Muscle of leg (tissue), 11 donors: ENCODE data around the gene DYTN. TPM values are rescaled to one million over a fixed set of nuclear protein-coding genes. Genes with fewer than 3 reads are reported as not detected.

Source experiments
- DNase-seq: peaks from one replicate; pipeline ENCODE4 v3.0.0; 2013
- H3K27ac ChIP-seq: one replicate; pipeline ENCODE4 v1.5.1; 2013; ENCODE audit warnings: mild to moderate bottlenecking, low read length, control low read depth
- H3K27me3 ChIP-seq: one replicate; pipeline ENCODE4 v1.6.1; 2013; ENCODE audit warnings: low read length; ENCODE audit not compliant: control insufficient read depth, insufficient read depth
- H3K36me3 ChIP-seq: one replicate; pipeline ENCODE4 v1.6.1; 2013; ENCODE audit warnings: low read length; ENCODE audit not compliant: control insufficient read depth, insufficient read depth
- H3K4me1 ChIP-seq: one replicate; pipeline ENCODE4 v1.6.1; 2013; ENCODE audit warnings: low read length; ENCODE audit not compliant: control insufficient read depth, insufficient read depth
- H3K4me3 ChIP-seq: one replicate; pipeline ENCODE4 v1.5.1; 2013; ENCODE audit warnings: low read length, control low read depth
- H3K9me3 ChIP-seq: replicated peaks from 2 replicates; pipeline ENCODE4 v1.6.1; 2013; ENCODE audit warnings: low read depth, low read length; ENCODE audit not compliant: control insufficient read depth
- WGBS: methylation state at CpG from one replicate; pipeline ENCODE4 v1.1.5; 2013; ENCODE audit warnings: missing lambda C conversion rate; ENCODE audit not compliant: insufficient coverage; 5-methylcytosine and 5-hydroxymethylcytosine counted together
- polyA plus RNA-seq, 8 donors: library from polyadenylated mRNA; unstranded; fragments of 120-200 nt; gene quantifications; one replicate each; pipeline versions ENCODE4 v1.2.1 to v1.2.3, GENCODE V29; 2013; ENCODE audit warnings: inconsistent platforms in 1 of 8, low replicate concordance in 1 of 8; ENCODE audit not compliant: insufficient read length in 8 of 8, insufficient read depth in 1 of 8
- total RNA-seq: library from RNA; stranded (reverse); fragments of 120-200 nt; gene quantifications from one replicate; pipeline ENCODE4 v1.2.4, GENCODE V29; 2013

DYTN gene
- total and polyA plus RNA-seq, 9 donors = not detected

- Histone ChIP-seq H3K4me3 (no peak overlapping the region), H3K36me3 (no peaks in the 10 kb centered on the region), H3K4me1 (no peaks in the 10 kb centered on the region), H3K27me3 (no peaks in the 10 kb centered on the region), H3K27ac (no peak overlapping the region), H3K9me3 (no peaks in the 10 kb centered on the region)
- DNase-seq = no peak
- no CpG with 5 or more reads among the region's 1 CpG for WGBS
Observed at GRCh38 chr2:206657087-206657486, 61.1 kb downstream of the DYTN start.

GRCh38 chr2:206647985-206648384, 70.2 kb downstream of the DYTN start:
- no CpG with 5 or more reads among the region's 1 CpG for WGBS
- Histone ChIP-seq H3K4me1 (no peaks in the 10 kb centered on the region), H3K27ac (no peak overlapping the region), H3K9me3 (no peaks in the 10 kb centered on the region), H3K4me3 (no peak overlapping the region), H3K36me3 (no peaks in the 10 kb centered on the region), H3K27me3 (no peaks in the 10 kb centered on the region)
- DNase-seq = no peak

DNA sequence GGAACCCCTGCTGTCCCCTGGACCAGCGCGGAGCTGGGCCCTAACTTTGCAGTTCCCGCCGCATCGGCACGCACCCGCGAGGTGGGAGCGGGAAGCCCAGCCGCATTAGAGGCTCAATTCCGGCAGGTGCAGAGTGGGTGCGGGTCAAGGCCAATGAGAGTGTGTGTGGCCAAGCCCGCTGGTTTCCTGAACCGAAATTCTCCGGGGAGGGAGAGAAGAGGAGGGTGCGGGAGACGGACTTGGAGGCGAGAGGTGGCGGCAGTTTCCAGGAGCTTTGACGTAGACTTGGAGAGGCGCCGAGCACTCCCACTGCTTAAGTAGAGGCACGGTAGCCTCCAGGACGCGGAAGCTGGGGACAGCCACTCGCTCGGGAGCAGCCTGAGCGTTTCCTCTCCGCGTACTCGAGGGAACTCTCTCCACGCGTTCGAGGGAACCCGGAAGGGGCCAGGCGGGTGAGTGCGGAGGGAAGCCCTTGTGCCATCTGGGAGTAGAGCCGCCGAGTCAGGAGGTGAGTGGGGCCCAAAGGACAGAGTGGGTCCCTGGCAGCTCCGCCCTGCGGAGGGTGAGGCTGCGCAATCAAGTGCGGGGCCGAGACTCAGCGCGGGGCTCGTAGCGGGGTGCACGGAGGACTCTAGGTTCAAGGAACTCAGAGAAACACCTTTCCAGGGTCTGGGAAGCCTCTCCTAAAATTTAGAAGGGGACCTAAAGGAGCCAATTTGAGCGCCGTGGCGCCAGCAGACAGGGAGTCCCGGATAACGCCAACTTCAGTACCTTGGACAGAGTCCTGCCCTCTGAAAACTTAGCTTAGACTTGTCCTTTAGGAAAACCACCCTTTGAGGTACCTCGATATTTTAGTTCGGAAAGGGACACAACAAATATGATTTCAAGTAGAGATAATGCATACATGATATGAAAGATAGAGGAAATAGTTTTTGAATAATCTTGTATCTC, 75.8 kb downstream of the DYTN start, which contains the start of gene FAM237A:
FAM237A (plus strand) TSS at position 413 of the 951 bp plus-strand sequence. CDS start 1,750 bp downstream, outside the sequence.
- no peak within 1 kb of the TSS for H3K27ac ChIP-seq
- under 1% methylated on average over 54 of the region's 56 CpGs for WGBS
- no peaks in the 10 kb centered on the region for H3K9me3 ChIP-seq
- H3K4me1 ChIP-seq = no peaks in the 10 kb centered on the region
- H3K36me3 ChIP-seq = no peaks in the 10 kb centered on the region
- H3K27me3 ChIP-seq = peaks cover 16% of the 10 kb centered on the region
- H3K4me3 ChIP-seq = no peak within 1 kb of the TSS
- DNase-seq = peak; percentile 83

DNA sequence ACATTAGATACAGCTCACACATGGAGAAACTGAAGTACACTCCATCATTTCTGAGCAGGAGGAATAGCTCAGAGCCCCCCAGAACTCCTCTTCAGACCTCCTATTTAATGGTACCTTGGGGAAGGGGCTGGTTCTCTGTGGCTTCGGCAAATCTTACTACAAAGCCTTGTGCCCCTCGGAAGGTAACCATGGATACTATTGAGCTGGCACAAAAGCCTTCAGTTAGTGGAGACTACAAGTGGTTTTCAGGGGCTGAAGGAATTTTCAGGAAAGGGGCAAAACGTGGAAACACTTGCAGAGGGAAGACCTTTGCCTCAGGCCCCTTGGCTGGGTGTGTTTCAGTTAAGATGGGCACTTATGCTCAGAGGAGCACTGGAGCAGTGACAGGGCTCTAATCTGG, 77.0 kb downstream of the DYTN start:
- Histone ChIP-seq H3K36me3 (no peaks in the 10 kb centered on the region), H3K27me3 (peaks cover 16% of the 10 kb centered on the region), H3K9me3 (no peaks in the 10 kb centered on the region), H3K4me3 (no peak overlapping the region), H3K27ac (no peak overlapping the region), H3K4me1 (no peaks in the 10 kb centered on the region)
- WGBS = 31% methylated on average over 2 of the region's 3 CpGs
- no peak for DNase-seq

- Histone ChIP-seq H3K9me3 (no peaks in the 10 kb centered on the region), H3K27ac (no peak overlapping the region), H3K36me3 (no peaks in the 10 kb centered on the region), H3K27me3 (peaks cover 16% of the 10 kb centered on the region), H3K4me3 (no peak overlapping the region), H3K4me1 (no peaks in the 10 kb centered on the region)
- WGBS = 0% methylated on average over 2 of the region's 2 CpGs
- DNase-seq = no peak
Observed at GRCh38 chr2:206639636-206640035, 78.6 kb downstream of the DYTN start.

GRCh38 chr2:206635015-206635414, 83.2 kb downstream of the DYTN start:
- no CpG with 5 or more reads among the region's 1 CpG for WGBS
- DNase-seq = no peak

DNA sequence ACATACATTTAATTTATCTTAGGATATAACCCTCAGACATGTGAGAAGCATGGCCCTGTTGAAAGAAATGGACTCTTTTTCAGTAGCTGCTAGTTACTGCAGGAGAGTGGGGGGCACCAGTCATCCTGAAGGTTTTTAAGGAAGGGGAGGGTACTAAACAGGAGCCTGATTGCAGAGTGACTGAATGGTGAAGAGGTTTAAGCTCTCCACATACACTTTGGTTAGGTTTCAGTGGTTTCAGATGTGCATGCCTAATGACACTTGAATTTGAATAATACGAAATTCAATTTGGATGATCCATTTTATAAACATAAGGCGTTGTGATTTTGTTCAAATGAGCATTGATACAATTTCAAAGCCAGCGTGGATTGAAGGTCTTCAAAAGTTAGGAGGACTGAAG, 86.9 kb downstream of the DYTN start:
- WGBS = no CpG with 5 or more reads among the region's 3 CpGs
- H3K27ac ChIP-seq = no peak overlapping the region
- no peaks in the 10 kb centered on the region for H3K27me3 ChIP-seq
- H3K36me3 ChIP-seq = no peaks in the 10 kb centered on the region
- H3K4me1 ChIP-seq = no peaks in the 10 kb centered on the region
- H3K4me3 ChIP-seq = no peak overlapping the region
- no peak for DNase-seq
- H3K9me3 ChIP-seq = no peaks in the 10 kb centered on the region

More at GRCh38 chr2:206635015-206635414, 83.2 kb downstream of the DYTN start:
- H3K36me3 ChIP-seq = no peaks in the 10 kb centered on the region
- H3K9me3 ChIP-seq = no peaks in the 10 kb centered on the region
- H3K4me1 ChIP-seq = no peaks in the 10 kb centered on the region
- H3K4me3 ChIP-seq = no peak overlapping the region
- no peak overlapping the region for H3K27ac ChIP-seq
- no peaks in the 10 kb centered on the region for H3K27me3 ChIP-seq

GRCh38 chr2:206627632-206628031, 90.6 kb downstream of the DYTN start:
- Histone ChIP-seq H3K4me1 (no peaks in the 10 kb centered on the region), H3K36me3 (no peaks in the 10 kb centered on the region), H3K9me3 (no peaks in the 10 kb centered on the region), H3K27me3 (no peaks in the 10 kb centered on the region), H3K4me3 (no peak overlapping the region), H3K27ac (no peak overlapping the region)
- DNase-seq = no peak

- no peak overlapping the region for H3K27ac ChIP-seq
- DNase-seq = no peak
- H3K36me3 ChIP-seq = no peaks in the 10 kb centered on the region
- H3K4me1 ChIP-seq = no peaks in the 10 kb centered on the region
- no peaks in the 10 kb centered on the region for H3K9me3 ChIP-seq
- no peaks in the 10 kb centered on the region for H3K27me3 ChIP-seq
- WGBS = 56% methylated on average over 1 of the region's 2 CpGs
- H3K4me3 ChIP-seq = no peak overlapping the region
Observed at GRCh38 chr2:206626108-206626507, 92.1 kb downstream of the DYTN start.

GRCh38 chr2:206619011-206619410, 99.2 kb downstream of the DYTN start:
- no peak for DNase-seq
- H3K4me1 ChIP-seq = no peaks in the 10 kb centered on the region
- no CpG with 5 or more reads among the region's 3 CpGs for WGBS
- no peak overlapping the region for H3K27ac ChIP-seq
- no peak overlapping the region for H3K4me3 ChIP-seq
- no peaks in the 10 kb centered on the region for H3K36me3 ChIP-seq
- no peaks in the 10 kb centered on the region for H3K9me3 ChIP-seq
- no peaks in the 10 kb centered on the region for H3K27me3 ChIP-seq
